SK-N-MC (cell line): ENCODE measurements around the gene CTU1.

Experiments used
- EZH2 ChIP-seq: fragments of 200-600 bp; sonication (generic); IDR thresholded peaks from one replicate; pipeline ENCODE4 v1.6.1; 2017; ENCODE audit warnings: antibody characterized with exemption
- FOXP2 ChIP-seq: optimal IDR thresholded peaks from 2 replicates; pipeline ENCODE3; 2011; ENCODE audit warnings: mild to moderate bottlenecking, moderate library complexity; ENCODE audit not compliant: insufficient read depth; ENCODE audit errors: extremely low read length, control extremely low read depth
- POLR2AphosphoS5 ChIP-seq: IDR thresholded peaks from 2 replicates; pipeline ENCODE4 v1.6.1; 2012; ENCODE audit warnings: mild to moderate bottlenecking, low read depth, low read length, borderline replicate concordance

DNA sequence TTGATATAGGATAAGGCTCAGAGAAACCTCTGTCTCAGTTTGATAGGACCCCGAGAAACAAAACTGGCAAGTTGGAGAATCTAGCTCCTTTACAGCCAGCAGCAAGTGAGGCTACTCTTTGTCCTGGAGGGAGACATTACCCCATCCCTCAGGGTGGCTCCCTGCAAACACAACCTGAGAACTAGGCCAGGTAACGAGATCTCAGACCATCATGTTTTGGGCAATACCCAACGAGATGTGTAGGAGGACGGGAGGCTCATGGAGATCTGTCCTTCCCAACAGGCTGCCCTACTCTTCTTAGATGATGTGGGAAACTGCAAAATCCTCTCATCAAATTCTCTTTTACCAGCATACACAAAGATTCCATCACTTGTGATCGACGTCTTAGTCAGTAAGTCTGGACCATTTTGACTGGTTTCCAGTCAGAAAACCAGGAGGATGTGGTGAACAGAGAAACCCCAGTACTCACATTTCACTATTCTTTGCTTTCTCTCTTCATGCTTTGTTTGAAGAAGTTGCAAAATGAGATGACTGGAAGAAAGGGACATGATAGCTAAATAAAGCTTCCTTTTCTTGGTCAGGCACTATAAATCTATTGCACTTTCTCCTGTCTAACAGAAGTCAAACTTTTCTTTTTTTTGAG is 6.0 kb upstream of the CTU1 start:
- TF ChIP-seq EZH2 (no peak), POLR2AphosphoS5 (no peak), FOXP2 (no peak)
